ENCODE data around the gene DLX3.

DLX3 gene

GRCh38 chr17:49952209-49952911 lies 42.7 kb downstream of the DLX3 start:
- DNase-seq, result peak; percentile 75 to 80

GRCh38 chr17:49951362-49952082 lies 43.5 kb downstream of the DLX3 start:
- no peak for DNase-seq

- DNase-seq, result no peak
Measured at GRCh38 chr17:49949634-49950033, 45.4 kb downstream of the DLX3 start.

GRCh38 chr17:49946964-49947584 lies 48.0 kb downstream of the DLX3 start:
- DNase-seq, result no peak

GRCh38 chr17:49946208-49946607 lies 48.8 kb downstream of the DLX3 start:
- DNase-seq, result no peak

- DNase-seq, result no peak
Measured at GRCh38 chr17:49944273-49944870, 50.7 kb downstream of the DLX3 start.

GRCh38 chr17:49942947-49943346 lies 52.1 kb downstream of the DLX3 start:
- DNase-seq, result no peak

- DNase-seq, result no peak
Measured at GRCh38 chr17:49941427-49941826, 53.6 kb downstream of the DLX3 start.

All from SHP77 (cell line).